Measurements from ENCODE around the gene DNMT3B. TPM values are rescaled to one million over a fixed set of nuclear protein-coding genes. Genes with fewer than 3 reads are reported as not detected.

The DNMT3B gene
- total RNA-seq, 1 experiment from 2014 or later, result 105 TPM

DNA sequence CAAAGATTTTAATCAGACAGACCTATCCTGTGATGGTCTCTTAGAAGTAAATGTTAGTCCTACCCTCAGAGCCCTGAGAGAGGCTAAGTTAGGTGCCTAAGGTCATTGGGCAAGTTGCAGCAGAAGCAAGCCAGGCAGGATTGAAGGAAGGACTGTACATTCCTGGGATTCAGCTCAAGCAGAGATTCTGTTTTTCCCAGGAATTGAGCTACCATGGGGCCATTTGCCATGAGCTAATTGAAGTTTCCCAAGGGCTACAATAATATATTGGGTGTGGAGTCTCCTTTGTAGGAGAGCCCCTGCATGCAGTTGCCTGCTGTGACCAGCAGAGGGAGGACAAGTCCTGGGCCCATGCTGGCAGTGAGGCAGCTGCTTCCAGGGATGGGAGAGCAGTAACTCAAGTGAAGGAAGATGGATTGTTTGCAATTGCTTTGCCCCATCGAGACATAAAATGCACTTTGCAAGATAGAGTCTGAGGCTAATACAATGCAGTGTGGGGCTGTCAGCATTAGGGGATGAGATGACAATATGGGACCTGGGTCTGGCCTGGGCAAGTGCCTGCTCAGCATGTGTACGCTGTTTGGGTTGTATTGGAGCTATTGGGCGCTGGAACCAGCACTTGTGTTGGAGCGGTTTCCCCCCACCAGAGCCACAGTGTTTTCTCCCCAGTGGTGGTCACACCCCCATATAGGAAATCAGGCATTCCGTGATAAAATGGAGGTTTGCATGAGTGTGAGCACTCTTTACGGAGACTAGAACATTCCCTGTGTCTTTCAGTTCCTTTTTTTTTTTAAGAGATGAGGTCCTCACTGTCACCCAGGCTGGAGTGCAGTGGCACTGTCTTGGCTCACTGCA is 27.9 kb downstream of the DNMT3B start:
- peaks cover 93% of the 10 kb centered on the region for H3K36me3 Mint-ChIP-seq (ENCODE audit: insufficient read depth, unreplicated experiment)
- ChIA-PET CTCF (interaction anchor here (0.6 to 1.9 kb wide), 24 partner anchors 9 to 422 kb away, joined by 3 to 37 read pairs (median 4); partner anchors contain the start of genes C20orf203, DNMT3B, EFCAB8 and MAPRE1), POLR2A (no interaction called here)
- Histone ChIP-seq H3K27me3 (replicated peaks; ENCODE audit: control insufficient read depth, insufficient read depth, low read length) (no peaks in the 10 kb centered on the region), H3K4me3 (ENCODE audit: low read depth, low read length) (no peak overlapping the region), H3K9me3 (no peaks in the 10 kb centered on the region), H3K4me1 (peaks cover 13% of the 10 kb centered on the region; the same call in 1 of the 2 replicates), H3K36me3 (ENCODE audit: control insufficient read depth, insufficient read depth, low read length) (peaks cover 15% of the 10 kb centered on the region)
- no peaks in the 10 kb centered on the region for H3K4me1 Mint-ChIP-seq (ENCODE audit: low read depth, unreplicated experiment)
- H3K4me3 Mint-ChIP-seq (ENCODE audit: unreplicated experiment), result no peak overlapping the region
- no peak overlapping the region for H3K27ac Mint-ChIP-seq (ENCODE audit: unreplicated experiment)
- DNase-seq, result peak; percentile 88 to 91
- no peaks in the 10 kb centered on the region for H3K9me3 Mint-ChIP-seq (ENCODE audit: unreplicated experiment)
- intact Hi-C loops (cut with micrococcal nuclease; ENCODE audit: unreplicated experiment), result loop anchor here (1.0 to 5.0 kb wide), 4 partner anchors 42 to 306 kb away; no protein-coding TSS in a partner anchor
- H3K27me3 Mint-ChIP-seq (ENCODE audit: insufficient read depth, unreplicated experiment), result no peaks in the 10 kb centered on the region
- TF ChIP-seq, protein P1, sequence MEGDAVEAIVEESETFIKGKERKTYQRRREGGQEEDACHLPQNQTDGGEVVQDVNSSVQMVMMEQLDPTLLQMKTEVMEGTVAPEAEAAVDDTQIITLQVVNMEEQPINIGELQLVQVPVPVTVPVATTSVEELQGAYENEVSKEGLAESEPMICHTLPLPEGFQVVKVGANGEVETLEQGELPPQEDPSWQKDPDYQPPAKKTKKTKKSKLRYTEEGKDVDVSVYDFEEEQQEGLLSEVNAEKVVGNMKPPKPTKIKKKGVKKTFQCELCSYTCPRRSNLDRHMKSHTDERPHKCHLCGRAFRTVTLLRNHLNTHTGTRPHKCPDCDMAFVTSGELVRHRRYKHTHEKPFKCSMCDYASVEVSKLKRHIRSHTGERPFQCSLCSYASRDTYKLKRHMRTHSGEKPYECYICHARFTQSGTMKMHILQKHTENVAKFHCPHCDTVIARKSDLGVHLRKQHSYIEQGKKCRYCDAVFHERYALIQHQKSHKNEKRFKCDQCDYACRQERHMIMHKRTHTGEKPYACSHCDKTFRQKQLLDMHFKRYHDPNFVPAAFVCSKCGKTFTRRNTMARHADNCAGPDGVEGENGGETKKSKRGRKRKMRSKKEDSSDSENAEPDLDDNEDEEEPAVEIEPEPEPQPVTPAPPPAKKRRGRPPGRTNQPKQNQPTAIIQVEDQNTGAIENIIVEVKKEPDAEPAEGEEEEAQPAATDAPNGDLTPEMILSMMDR (IDR thresholded peaks at IDR 0.05; ENCODE audit: insufficient read depth in 1 of 2, low read depth in 1 of 2, low read length in 1 of 2, severe bottlenecking in 1 of 2, unreplicated experiment in 1 of 2), result peak; percentile 100
- no TSS peak for BruUV-seq (replicated peaks)

DNA sequence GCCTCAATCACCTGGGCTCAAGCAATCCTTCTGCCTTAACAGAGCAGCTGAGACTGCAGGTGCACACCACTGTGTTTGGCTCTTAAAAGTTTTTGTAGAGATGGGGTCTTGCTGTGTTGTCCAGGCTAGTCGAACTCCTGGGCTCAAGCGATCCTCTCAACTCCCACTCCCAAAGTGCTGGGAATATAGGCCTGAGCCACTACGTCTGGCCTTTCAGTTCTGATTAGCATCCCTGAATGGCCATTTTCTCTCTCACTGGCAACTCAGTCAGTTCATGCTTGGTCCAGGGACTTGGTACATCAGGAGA is 28.5 kb downstream of the DNMT3B start:
- Mint-ChIP-seq H3K27me3 (ENCODE audit: insufficient read depth, unreplicated experiment) (no peaks in the 10 kb centered on the region), H3K4me1 (ENCODE audit: low read depth, unreplicated experiment) (no peaks in the 10 kb centered on the region), H3K4me3 (ENCODE audit: unreplicated experiment) (no peak overlapping the region), H3K9me3 (ENCODE audit: unreplicated experiment) (no peaks in the 10 kb centered on the region), H3K27ac (ENCODE audit: unreplicated experiment) (no peak overlapping the region), H3K36me3 (ENCODE audit: insufficient read depth, unreplicated experiment) (peaks cover 93% of the 10 kb centered on the region)
- Histone ChIP-seq H3K27me3 (replicated peaks; ENCODE audit: control insufficient read depth, insufficient read depth, low read length) (no peaks in the 10 kb centered on the region), H3K9me3 (no peaks in the 10 kb centered on the region), H3K4me1 (peaks cover 13% of the 10 kb centered on the region; the same call in 1 of the 2 replicates), H3K4me3 (ENCODE audit: low read depth, low read length) (no peak overlapping the region), H3K36me3 (ENCODE audit: control insufficient read depth, insufficient read depth, low read length) (peaks cover 17% of the 10 kb centered on the region)
- ChIA-PET POLR2A (no interaction called here), CTCF (interaction anchor here (0.6 to 1.9 kb wide), 16 partner anchors 10 to 422 kb away, joined by 3 to 37 read pairs (median 4); partner anchors contain the start of genes C20orf203, DNMT3B and MAPRE1)
- intact Hi-C loops (cut with micrococcal nuclease; ENCODE audit: unreplicated experiment), result loop anchor here (1.0 to 5.0 kb wide), 4 partner anchors 42 to 306 kb away; no protein-coding TSS in a partner anchor
- no peak for DNase-seq
- TF ChIP-seq, protein P1 (IDR thresholded peaks at IDR 0.05; ENCODE audit: insufficient read depth in 1 of 2, low read depth in 1 of 2, low read length in 1 of 2, severe bottlenecking in 1 of 2, unreplicated experiment in 1 of 2), result no peak
- BruUV-seq (replicated peaks), result no TSS peak

DNA sequence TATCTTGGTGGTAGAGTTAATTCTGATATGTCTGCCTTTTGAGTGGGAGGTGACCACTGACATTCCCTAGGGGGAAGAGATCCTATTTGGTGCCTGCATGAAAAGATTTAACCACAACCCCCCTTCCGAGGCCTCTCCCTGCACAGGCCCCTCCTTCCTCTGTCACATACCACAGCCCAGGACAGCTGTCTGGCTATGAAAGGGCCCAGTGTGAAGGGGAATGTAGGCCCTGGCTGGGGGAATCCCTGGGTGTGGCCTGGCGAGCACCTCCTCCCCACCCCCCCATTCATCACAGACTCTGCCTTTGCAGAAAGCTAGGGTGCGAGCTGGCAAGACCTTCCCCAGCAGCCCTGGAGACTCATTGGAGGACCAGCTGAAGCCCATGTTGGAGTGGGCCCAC is 30.1 kb downstream of the DNMT3B start:
- Mint-ChIP-seq H3K27ac (ENCODE audit: unreplicated experiment) (no peak overlapping the region), H3K4me3 (ENCODE audit: unreplicated experiment) (no peak overlapping the region), H3K36me3 (ENCODE audit: insufficient read depth, unreplicated experiment) (peaks cover 92% of the 10 kb centered on the region), H3K9me3 (ENCODE audit: unreplicated experiment) (no peaks in the 10 kb centered on the region), H3K4me1 (ENCODE audit: low read depth, unreplicated experiment) (no peaks in the 10 kb centered on the region), H3K27me3 (ENCODE audit: insufficient read depth, unreplicated experiment) (no peaks in the 10 kb centered on the region)
- H3K36me3 ChIP-seq (ENCODE audit: control insufficient read depth, insufficient read depth, low read length), result peaks cover 14% of the 10 kb centered on the region; the same call in 1 of the 2 replicates
- H3K27me3 ChIP-seq (replicated peaks; ENCODE audit: control insufficient read depth, insufficient read depth, low read length), result no peaks in the 10 kb centered on the region
- intact Hi-C loops (cut with micrococcal nuclease; ENCODE audit: unreplicated experiment), result loop anchor here (5.0 kb wide), 1 partner anchor 40 kb away; no protein-coding TSS in a partner anchor
- no TSS peak for BruUV-seq (replicated peaks)
- peak; percentile 49 to 77 for DNase-seq
- POLR2A ChIA-PET, result interaction anchor here (0.5 kb wide), 1 partner anchor 22 kb away, joined by 6 read pairs; no protein-coding TSS in a partner anchor
- CTCF ChIA-PET, result no interaction called here
- H3K4me3 ChIP-seq (ENCODE audit: low read depth, low read length), result no peak overlapping the region
- peaks cover 13% of the 10 kb centered on the region; the same call in 1 of the 2 replicates for H3K4me1 ChIP-seq
- TF ChIP-seq, protein P1 (IDR thresholded peaks at IDR 0.05; ENCODE audit: insufficient read depth in 1 of 2, low read depth in 1 of 2, low read length in 1 of 2, severe bottlenecking in 1 of 2, unreplicated experiment in 1 of 2), result no peak
- no peaks in the 10 kb centered on the region for H3K9me3 ChIP-seq
